M059J (cell line): Measurements from ENCODE around the gene SCAF4. TPM values are rescaled to one million over a fixed set of nuclear protein-coding genes. Genes with fewer than 3 reads are reported as not detected.
"Not testable (repeated sequence)": the region's sequence is repeated elsewhere in the genome, so short reads cannot be mapped to it uniquely, and the experiment has no call there.

ENCODE experiments used
- DNase-seq: peaks from one replicate; pipeline ENCODE4 v3.0.0-alpha.2; 2012; ENCODE audit warnings: low read depth
- total RNA-seq: library from RNA; depleted of rRNA; stranded (reverse); fragments of >200 nt; shearing (Covaris generic); gene quantifications from 2 replicates; pipeline ENCODE4 v1.2.3, GENCODE V29; 2014; rRNA removed

SCAF4 gene, protein sequence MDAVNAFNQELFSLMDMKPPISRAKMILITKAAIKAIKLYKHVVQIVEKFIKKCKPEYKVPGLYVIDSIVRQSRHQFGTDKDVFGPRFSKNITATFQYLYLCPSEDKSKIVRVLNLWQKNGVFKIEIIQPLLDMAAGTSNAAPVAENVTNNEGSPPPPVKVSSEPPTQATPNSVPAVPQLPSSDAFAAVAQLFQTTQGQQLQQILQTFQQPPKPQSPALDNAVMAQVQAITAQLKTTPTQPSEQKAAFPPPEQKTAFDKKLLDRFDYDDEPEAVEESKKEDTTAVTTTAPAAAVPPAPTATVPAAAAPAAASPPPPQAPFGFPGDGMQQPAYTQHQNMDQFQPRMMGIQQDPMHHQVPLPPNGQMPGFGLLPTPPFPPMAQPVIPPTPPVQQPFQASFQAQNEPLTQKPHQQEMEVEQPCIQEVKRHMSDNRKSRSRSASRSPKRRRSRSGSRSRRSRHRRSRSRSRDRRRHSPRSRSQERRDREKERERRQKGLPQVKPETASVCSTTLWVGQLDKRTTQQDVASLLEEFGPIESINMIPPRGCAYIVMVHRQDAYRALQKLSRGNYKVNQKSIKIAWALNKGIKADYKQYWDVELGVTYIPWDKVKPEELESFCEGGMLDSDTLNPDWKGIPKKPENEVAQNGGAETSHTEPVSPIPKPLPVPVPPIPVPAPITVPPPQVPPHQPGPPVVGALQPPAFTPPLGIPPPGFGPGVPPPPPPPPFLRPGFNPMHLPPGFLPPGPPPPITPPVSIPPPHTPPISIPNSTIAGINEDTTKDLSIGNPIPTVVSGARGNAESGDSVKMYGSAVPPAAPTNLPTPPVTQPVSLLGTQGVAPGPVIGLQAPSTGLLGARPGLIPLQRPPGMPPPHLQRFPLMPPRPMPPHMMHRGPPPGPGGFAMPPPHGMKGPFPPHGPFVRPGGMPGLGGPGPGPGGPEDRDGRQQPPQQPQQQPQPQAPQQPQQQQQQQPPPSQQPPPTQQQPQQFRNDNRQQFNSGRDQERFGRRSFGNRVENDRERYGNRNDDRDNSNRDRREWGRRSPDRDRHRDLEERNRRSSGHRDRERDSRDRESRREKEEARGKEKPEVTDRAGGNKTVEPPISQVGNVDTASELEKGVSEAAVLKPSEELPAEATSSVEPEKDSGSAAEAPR
- 6.1 and 8.4 TPM in 2 replicates for total RNA-seq

DNA sequence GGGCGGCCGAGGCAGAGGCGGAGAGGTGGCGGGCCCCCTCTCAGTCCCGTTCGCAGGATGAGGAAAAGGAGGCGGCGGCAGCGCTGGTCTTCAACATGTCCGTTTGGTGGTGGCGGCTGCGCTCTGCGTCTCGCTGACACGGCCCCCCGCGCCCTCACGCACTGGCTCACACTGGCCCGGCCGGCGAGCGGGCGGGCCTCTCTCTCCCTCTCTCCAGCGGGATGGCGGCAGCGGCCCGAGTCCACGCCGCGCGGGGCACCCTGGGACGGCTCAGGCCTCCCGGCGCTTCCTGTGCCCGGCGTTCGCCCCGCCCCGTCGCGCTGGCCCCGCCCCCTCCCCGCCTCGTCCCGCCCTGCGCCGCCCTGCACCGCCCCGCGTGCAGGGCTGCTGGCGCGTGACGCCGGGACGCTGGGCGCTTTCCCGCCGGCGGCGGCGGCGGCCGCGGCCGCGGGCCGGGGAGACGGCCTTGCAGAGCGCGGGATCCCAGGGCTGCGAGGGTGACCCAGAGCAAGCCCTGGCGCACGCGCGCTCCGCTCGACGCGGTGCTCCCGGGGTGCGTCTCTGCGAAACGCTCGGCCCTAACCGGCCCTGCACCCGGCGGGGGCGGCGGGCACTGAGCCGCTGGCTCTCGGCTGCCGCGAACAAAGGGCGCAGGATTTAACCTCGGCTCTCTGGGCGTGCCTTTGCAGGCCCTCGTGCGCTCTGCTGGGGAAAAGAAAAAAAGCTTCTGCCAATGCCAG is at the start of gene SCAF4:
Gene SCAF4 (minus strand): TSS at position 262 of the 740 bp plus-strand sequence. CDS start 426 bp downstream, outside the sequence.
- DNase-seq: peak; percentile 91

DNA sequence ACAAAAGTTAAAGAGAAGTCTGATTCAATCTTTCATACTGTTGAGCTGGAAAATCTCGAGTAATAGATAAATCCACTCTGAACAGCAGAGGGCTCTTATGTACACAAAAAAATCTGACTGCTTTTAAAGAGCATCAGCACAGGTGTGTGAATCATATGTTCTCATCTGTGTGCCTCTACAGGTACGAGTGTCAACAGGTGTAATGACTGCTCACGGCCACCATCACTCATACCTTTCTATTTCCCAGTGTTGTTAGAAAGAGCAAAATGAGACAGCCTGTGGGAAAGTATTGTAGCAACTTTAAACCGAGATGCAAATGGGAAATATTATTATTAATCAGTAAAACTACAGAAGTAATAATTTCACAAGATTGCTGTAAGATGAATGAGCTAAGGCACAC is 49.0 kb upstream of the SCAF4 start:
- no peak for DNase-seq

DNA sequence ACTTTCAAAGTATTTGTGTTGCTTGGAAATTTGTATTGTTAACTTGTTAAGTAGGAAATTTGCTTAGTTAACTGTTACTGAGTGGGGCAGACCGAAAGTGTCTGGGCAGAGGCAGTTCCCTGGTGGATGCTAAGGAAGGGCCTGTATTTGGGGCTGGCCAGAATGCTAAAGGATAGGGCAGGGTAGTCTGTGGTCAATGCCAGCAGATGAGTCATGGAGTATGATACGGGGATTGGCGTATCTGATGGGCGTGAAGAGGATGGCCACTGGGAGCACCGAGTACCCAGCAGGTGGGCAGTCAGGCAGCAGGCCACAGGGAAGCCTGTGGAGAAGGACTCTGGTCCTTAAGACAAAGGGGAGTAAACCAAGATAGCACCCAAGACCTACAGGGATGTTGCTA is 46.6 kb upstream of the SCAF4 start:
- peak; percentile 22 for DNase-seq

DNA sequence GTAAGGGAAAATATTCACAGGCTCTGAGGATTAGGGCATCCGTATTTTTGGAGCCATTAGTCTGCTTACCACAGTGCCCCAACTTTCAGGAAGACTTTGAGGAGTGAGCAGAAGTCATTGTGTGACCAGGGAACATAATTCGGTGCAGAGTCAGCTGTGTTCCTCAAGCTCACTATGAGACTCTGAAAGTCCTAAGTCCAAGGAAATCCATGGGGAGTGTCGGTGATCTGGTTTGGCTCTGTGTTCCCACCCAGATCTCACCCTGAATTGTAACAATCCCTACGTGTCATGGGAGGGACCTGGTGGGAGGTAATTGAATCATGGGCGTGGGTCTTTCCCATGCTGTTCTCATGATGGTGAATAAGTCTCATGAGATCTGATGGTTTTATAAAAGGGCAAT is 45.9 kb upstream of the SCAF4 start:
- no peak for DNase-seq

DNA sequence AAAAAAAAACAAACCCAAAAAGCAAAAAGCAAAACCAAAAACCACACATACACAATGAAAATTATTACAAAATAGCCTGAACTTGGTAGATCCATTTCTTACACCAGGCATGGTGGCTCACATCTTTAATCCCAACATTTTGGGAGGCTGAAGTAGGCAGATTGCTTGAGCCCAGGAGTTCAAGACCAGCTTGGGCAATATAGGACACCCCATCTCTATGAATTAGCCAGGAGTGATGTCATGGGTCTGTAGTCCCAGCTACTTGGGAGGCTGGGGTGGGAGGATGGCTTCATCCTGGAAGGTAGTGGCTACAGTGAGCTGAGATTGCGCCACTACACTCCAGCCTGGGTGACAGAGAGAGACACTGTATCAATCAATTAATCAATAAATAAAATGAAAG is 42.1 kb upstream of the SCAF4 start:
- no peak for DNase-seq

DNA sequence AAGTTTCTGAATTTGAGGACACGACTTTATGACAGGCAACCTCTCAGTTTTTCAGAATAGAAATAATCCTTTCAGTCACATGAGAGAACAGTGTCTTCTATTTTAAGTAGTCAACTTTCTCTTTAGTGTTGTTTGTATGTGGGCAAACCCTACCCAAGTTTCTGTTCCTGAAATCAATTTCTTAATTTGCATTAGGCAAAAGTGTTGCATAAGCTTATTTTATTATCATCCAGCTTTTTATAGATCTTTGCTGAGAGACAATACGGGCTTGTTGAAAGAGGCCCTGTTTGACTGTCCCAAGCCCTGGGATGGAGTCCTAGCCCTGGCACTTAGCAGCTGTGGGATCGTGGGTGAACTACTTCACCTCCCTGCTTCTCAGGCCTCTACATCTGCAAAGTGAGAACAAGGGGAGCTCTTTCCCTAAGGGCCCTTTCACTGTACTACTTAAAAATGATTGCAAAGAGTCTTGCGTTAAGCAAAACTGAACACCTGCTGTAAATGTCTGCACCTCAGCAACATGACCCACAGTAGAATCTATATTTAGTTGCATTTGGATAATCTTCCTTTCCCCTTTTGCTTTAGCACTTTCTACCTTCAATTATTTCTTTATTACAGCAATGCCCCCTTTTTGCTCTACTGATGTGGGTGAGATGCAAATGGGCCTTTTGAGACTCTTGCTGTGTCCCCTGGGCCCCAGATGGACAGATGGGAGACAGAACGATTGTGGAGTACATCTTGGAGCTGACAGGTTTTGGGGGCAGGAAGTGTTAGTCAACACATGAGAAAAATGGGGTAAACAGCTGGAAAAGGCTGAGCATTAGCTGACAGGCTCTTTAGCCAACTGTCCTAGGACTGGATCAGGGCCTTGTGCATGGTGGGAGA is 41.0 kb upstream of the SCAF4 start:
- no peak for DNase-seq

DNA sequence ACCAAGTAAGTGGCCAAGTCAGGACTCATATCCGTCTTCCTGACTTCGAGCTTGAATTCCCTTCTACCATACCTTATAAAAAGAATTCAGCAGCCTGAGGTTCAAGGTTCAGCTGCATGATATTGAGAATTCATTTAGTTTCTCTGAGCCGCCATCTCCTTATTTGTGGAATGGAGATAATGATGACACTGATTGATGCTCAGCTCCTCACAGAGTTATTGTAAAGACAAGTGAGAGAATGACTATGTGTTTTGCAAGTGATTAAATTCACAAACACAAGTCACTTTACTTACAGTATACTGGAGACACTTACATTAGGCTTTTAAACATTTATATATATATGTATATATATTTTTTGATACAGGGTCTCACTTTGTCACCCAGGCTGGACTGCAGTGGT is 39.8 kb upstream of the SCAF4 start:
- no peak for DNase-seq

DNA sequence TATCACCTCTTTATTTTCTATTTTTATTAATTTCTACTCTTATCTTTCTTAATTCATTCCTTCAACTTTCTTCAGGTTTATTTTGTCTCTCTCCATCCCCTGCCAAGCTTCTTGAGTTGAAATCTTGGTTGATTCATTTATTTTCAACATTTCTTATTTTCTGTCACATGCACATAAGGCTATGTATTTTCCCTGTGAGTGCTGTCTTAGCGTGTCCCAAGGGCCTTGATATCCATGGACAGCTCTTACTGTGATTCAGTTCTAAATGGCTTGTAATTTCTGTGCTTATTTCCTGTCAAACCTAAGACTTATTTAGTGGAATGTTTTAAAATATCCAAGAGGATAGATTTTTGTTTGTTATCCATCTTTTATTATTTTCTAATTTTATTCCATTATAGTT is 36.8 kb upstream of the SCAF4 start:
- DNase-seq: no peak

DNA sequence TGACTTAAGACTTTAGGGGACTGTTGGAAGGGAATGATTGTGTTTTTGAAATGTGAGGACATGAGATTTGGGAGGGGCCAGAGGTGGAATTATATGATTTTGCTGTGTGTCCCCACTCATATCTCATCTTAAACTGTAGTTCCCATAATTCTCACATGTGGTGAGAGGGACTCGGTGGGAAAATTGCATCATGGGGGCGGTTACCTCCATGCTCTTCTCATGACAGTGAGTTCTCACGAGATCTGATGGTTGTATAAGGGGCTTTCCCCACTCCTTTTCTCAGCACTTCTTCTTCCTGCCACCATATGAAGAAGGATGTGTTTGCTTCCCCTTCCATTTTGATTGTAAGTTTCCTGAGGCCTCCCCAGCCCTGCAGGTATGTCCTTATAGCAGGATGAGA is 35.0 kb upstream of the SCAF4 start:
- DNase-seq: no peak

DNA sequence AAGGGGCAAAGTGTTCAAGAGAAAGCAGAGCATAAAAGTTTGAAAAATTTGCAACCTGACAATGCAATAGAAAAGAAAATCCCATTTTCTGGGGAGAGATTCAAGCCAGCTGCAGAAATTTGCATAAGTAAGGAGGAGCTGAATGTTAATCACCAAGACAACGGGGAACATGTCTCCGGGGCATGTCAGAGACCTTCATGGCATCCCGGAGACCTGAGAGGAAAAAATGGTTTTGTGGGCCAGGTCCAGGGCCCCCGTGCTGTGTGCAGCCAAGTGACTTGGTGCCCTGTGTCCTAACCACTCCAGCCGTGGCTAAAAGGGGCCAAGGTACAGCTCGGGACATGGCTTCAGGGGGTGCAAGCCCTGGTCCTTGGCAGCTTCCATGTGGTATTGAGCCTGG is 33.9 kb upstream of the SCAF4 start:
- DNase-seq: not testable (repeated sequence)

DNA sequence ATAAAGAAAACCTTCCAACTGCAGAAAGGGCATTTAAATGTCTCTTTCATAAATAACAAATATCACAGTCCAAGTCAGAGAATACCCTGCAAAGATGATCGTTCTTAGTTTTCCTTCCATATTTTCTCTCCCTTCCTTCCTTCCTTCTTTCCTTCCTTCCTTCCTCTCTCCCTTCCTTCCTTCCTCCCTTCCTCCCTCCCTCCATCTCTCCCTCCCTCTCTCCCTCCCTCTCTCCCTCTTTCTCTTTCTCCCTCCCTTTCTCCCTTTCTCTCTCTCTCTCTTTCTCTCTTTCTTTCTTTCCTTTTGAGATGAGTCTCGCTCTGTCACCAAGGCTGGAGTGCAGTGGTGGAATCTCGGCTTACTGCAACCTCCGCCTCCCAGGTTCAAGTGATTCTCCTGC is 29.0 kb upstream of the SCAF4 start:
- DNase-seq: no peak

DNA sequence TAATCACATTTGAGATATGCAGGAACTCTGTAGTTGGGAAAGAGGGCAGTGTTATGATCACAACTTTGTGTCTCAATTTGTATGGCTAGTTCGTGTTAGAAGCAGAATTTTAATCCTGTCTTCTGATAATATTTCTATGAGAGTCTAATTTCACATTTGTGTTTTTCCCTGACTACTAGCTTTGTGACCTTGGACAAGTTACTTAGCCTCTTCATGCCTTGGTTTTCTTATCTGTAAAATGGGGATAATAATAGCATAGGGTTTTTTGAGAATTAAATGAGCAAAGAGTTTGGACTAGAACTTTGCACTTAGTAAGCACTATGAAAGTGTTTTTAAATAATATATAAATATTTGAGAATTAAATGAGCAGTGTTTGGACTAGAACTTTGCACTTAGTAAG is 24.9 kb upstream of the SCAF4 start:
- no peak for DNase-seq

DNA sequence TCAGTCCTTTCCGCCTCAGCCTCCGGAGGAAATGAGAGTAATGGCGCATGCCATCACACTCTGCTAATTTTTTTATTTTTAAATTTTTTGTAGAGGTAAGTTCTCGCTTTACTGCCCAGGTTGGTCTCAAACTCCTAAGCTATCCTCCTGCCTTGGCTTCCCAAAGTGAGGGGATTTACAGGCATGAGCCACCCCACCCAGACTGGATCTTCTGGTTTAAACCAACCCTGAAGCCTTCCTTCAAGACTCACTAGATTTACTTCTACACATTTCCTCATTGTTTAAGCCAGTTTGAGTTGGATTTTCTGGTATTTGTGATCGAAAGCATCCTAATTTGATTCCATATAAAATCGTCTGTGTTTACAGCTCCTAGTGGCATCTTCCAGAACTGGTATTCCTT is 23.1 kb upstream of the SCAF4 start:
- DNase-seq: no peak

DNA sequence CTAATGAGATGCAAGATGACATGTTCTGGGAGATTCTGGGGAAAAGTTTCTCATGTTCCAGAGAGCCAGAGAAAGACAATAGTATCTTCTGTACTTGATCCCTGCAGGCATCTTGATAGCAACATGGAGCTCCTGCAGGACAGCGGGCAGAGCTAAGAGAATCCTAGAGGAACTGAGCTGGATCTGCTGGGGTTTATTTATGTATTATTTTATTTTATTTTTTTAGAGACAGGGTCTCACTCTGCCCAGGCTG is 22.7 kb upstream of the SCAF4 start:
- no peak for DNase-seq

DNA sequence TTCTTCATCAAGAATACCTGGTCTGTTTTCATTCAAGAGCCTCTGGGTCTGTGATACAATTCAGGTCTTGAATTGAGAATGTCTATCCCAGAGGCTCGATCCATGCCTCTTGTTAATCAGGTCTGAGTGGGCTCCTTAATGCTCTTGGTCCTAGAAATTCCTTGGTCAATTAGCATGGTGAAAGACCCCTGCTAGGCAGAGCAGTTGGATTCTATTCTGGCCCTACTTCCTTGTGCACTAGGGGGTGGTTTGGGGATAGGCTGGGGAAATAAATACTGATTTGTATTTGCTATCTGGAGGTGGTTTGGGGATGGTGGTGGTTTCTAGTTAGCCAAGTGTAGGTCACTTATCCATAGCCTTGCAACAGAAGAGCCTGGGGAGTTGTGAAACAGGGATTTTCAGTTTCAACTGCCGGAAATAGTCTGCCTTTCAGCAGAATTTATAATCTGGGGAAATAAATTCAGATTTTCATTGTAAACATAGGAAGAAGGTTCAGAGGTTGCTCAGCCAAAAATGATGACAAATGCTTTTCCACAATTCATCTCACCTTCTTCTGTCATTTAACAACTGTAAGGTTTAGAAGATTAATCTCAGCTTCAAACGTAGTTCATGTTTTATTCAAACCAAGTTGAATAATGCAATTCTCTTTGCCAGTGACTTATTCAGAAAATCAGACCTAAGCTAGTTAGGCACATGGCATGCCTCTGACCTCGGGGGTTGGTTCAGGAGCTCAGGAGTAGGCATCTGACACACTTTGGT is 22.2 kb upstream of the SCAF4 start:
- DNase-seq: no peak

DNA sequence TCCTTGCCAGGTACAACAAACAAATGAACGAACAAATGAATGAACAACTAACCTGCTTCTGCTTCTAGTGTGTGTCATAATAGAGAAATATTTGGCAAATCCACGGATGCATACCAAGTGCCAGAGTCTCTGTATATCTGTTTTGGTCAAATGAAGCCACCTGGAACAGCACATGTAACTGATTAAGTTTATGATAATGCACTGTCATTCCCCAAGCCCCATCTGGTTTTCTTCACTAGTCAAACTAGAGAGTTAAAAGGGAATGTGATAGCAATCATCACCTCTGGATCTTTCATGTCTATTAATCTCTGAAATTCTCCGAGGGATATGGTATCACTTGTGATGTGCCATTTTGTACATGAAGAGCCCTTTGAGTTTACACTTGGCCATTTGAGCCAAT is 21.0 kb upstream of the SCAF4 start:
- DNase-seq: no peak

DNA sequence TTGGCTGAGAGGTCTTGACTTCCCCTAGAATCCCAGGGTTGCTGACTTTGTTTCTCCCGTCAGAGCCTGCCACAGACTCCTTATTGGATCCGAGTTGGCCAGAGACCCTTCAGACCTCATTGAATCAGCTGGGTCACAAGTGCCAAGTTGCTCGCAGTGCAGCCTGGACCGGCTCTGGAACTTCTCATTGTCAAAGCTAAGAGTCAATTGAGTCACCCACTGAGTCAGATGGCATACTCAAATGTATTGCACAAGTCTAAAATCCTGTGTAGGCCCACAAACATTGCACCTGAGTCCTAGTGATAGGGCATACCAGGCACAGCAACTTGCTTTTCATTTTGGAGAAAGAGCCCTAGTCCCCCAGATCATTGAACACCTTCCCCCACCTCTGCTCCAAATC is 20.4 kb upstream of the SCAF4 start:
- DNase-seq: peak; percentile 56

DNA sequence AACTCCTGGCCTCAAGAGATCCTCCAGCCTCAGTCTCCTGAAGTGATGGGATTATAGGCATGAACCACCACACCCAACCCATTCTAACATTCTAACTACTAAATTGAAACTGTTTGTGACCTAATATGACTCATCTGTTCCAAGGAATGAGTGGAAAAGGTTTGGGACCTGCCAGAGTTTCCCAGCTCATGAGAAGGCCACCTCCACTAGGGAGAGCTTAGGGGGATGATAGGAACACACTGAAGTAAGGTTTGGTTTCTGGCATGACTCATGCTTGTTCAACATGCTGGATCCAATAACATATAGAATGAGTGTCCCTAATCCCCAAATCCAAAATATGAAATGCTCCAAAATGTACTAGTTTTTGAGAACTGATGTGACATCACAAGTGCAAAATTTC is 18.9 kb upstream of the SCAF4 start:
- DNase-seq: peak; percentile 72

DNA sequence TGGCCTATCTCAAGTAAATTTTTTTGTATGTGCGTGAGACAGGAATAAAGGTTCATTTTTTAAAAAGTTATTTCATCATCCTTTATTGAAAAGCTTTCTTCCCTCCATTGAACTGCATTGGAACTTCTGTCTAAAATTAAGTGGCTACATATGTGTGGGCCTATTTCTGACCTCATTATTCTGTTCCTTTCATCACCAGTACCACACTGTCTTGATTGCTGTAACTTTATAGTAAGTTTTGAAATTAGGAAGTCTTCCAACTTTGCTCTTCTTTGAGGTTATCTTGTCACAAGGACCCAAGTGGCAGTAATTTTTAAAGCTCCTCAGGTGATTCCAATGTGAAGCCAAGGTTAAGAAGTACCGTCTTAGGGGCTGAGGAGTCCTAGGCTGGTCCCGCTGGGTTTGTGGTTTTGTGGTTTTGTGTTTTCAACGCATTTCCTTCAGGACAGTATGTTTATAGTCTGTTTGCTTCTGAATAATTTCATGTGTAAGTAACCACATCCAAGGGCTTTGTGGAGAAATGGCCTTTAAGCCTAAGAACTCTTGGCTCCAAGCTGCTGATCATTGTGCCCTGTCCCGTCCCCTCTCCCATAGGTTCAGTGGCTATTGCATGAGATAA is 12.4 kb upstream of the SCAF4 start:
- peak; percentile 48 for DNase-seq

DNA sequence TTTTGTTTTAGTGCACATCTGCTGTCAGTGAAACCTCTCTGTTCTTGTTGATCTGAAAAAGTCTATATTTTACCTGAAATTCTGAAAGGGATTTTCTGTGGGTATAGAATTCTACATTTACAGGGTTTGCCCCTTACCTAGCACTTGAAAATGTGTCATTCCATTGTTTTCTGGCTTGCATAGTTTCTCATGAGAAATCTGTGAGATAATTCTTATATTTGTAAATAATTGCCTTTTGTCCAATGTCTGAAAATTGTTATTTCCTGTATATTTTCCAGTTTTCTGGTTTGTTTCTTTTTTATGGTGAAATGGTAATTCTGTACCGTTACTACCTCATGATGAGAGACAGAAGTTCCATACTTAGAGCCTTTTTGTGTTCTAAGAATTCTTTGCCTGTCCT is 11.8 kb upstream of the SCAF4 start:
- no peak for DNase-seq
